ENCODE data around the gene ACADVL.

- TF ChIP-seq CTCF (IDR thresholded peaks at IDR 0.05) = no peak
- TF ChIP-seq POLR2A (IDR thresholded peaks at IDR 0.05) = no peak
- no peak for TF ChIP-seq POLR2AphosphoS5 (IDR thresholded peaks at IDR 0.05)
- TF ChIP-seq EP300 (IDR thresholded peaks at IDR 0.05; ENCODE audit: low read depth) = no peak
Observed at GRCh38 chr17:7176841-7177190, 42.9 kb upstream of the ACADVL start.
